SK-N-SH treated with all-trans-retinoic acid at 6 μM for 48 hours (cell line): ENCODE data around the gene TMEM144.

Experiments
- ATAC-seq: fragments of 200-7000 bp; cut with Tn5 transposase; 3 replicates; pipeline ENCODE4 v1.9.1; 2020; ENCODE audit warnings: mild to moderate bottlenecking, moderate library complexity
- CREB5 ChIP-seq: fragments of 250-450 bp; sonication (Bioruptor Pico); IDR thresholded peaks from 2 replicates; pipeline ENCODE4 v1.5.1; 2020; ENCODE audit warnings: low read depth, mild to moderate bottlenecking, moderate library complexity
- CSDC2 ChIP-seq: fragments of 250-450 bp; sonication (Bioruptor Pico); IDR thresholded peaks from 2 replicates; pipeline ENCODE4 v1.5.0; 2020; ENCODE audit warnings: mild to moderate bottlenecking, moderate library complexity
- ISL1 ChIP-seq: fragments of 250-450 bp; sonication (Bioruptor Pico); IDR thresholded peaks from 2 replicates; pipeline ENCODE4 v2.1.2; 2022; ENCODE audit warnings: mild to moderate bottlenecking, moderate library complexity
- OSR1 ChIP-seq: fragments of 250-450 bp; sonication (Bioruptor Pico); IDR thresholded peaks from 2 replicates; pipeline ENCODE4 v1.8.0; 2022; ENCODE audit warnings: moderate library complexity, mild to moderate bottlenecking, inconsistent platforms
- POU6F1 ChIP-seq: fragments of 250-450 bp; sonication (Bioruptor Pico); IDR thresholded peaks from 2 replicates; pipeline ENCODE4 v1.8.0; 2021; ENCODE audit warnings: low read depth, mild to moderate bottlenecking, moderate library complexity, borderline replicate concordance
- PPARA ChIP-seq: fragments of 250-450 bp; sonication (Bioruptor Pico); IDR thresholded peaks from 2 replicates; pipeline ENCODE4 v1.5.0; 2020; ENCODE audit warnings: mild to moderate bottlenecking, borderline replicate concordance
- RARB ChIP-seq: fragments of 250-450 bp; sonication (Bioruptor Pico); IDR thresholded peaks from 2 replicates; pipeline ENCODE4 v1.8.0; 2021; ENCODE audit warnings: mild to moderate bottlenecking, moderate library complexity
- SNAI2 ChIP-seq: fragments of 250-450 bp; sonication (Bioruptor Pico); IDR thresholded peaks from 2 replicates; pipeline ENCODE4 v1.5.0; 2020; ENCODE audit warnings: mild to moderate bottlenecking, moderate library complexity
- TCF4 ChIP-seq: fragments of 250-450 bp; sonication (Bioruptor Pico); IDR thresholded peaks from 2 replicates; pipeline ENCODE4 v1.8.0; 2021; ENCODE audit warnings: mild to moderate bottlenecking, moderate library complexity, borderline replicate concordance
- TOX ChIP-seq: fragments of 250-450 bp; sonication (Bioruptor Pico); IDR thresholded peaks from 2 replicates; pipeline ENCODE4 v1.8.0; 2021; ENCODE audit warnings: mild to moderate bottlenecking, moderate library complexity, borderline replicate concordance
- TSHZ2 ChIP-seq: fragments of 250-450 bp; sonication (Bioruptor Pico); IDR thresholded peaks from 2 replicates; pipeline ENCODE4 v1.5.0; 2020; ENCODE audit warnings: mild to moderate bottlenecking, moderate library complexity
- ZC3H10 ChIP-seq: fragments of 250-450 bp; sonication (Bioruptor Pico); IDR thresholded peaks from 2 replicates; pipeline ENCODE4 v1.5.1; 2021; ENCODE audit warnings: mild to moderate bottlenecking, moderate library complexity
- ZFP3 ChIP-seq: fragments of 250-450 bp; sonication (Bioruptor Pico); IDR thresholded peaks from 2 replicates; pipeline ENCODE4 v1.5.0; 2020; ENCODE audit warnings: mild to moderate bottlenecking, moderate library complexity
- ZNF565 ChIP-seq: fragments of 450-650 bp; formaldehyde crosslinking; conservative IDR thresholded peaks from 2 replicates; pipeline ENCODE4 v1.5.0; 2020; ENCODE audit warnings: low read depth, mild to moderate bottlenecking, moderate library complexity
- ZNF70 ChIP-seq: fragments of 450-650 bp; formaldehyde crosslinking; IDR thresholded peaks from 2 replicates; pipeline ENCODE4 v1.5.0; 2020; ENCODE audit warnings: mild to moderate bottlenecking, moderate library complexity
- ZNF8 ChIP-seq: fragments of 450-650 bp; formaldehyde crosslinking; IDR thresholded peaks from 2 replicates; pipeline ENCODE4 v1.5.0; 2020; ENCODE audit warnings: mild to moderate bottlenecking, moderate library complexity
- TF ChIP-seq, protein P1 (sequence below): fragments of 250-450 bp; sonication (Bioruptor Pico); IDR thresholded peaks from 2 replicates; pipeline ENCODE4 v1.5.1; 2021; ENCODE audit warnings: mild to moderate bottlenecking, moderate library complexity
- TF ChIP-seq, protein P2 (sequence below): fragments of 250-450 bp; sonication (Bioruptor Pico); IDR thresholded peaks from 2 replicates; pipeline ENCODE4 v1.8.0; 2020; ENCODE audit warnings: mild to moderate bottlenecking, moderate library complexity, borderline replicate concordance

The TMEM144 gene

GRCh38 chr4:158239196-158239595, 28.9 kb downstream of the TMEM144 start (continued):
- TF ChIP-seq TCF4, result no peak

DNA sequence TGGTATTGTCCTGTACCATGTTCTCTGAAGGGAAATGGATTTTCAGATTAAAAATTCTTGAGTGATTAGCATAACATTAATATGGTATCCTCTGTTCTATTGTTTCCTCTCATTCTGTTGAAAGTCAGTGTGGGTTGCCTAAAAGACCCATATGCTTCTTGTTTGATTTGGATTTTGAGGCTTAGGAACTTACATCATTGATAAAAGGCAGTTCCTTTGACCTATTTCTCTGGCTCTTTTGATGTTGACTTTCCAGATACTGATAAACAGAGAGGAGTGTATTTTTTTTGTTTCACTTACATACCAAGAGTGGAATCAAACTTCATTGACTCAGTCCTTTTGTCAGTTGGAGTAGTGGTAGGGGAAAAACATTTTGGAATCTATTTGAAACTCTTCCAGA, 32.8 kb downstream of the TMEM144 start:
- TF ChIP-seq CREB5 (no peak), TOX (CRISPR knock-in tag) (no peak)
- TF ChIP-seq, protein P1, sequence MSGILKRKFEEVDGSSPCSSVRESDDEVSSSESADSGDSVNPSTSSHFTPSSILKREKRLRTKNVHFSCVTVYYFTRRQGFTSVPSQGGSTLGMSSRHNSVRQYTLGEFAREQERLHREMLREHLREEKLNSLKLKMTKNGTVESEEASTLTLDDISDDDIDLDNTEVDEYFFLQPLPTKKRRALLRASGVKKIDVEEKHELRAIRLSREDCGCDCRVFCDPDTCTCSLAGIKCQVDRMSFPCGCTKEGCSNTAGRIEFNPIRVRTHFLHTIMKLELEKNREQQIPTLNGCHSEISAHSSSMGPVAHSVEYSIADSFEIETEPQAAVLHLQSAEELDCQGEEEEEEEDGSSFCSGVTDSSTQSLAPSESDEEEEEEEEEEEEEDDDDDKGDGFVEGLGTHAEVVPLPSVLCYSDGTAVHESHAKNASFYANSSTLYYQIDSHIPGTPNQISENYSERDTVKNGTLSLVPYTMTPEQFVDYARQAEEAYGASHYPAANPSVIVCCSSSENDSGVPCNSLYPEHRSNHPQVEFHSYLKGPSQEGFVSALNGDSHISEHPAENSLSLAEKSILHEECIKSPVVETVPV (CRISPR knock-in tag), result no peak
- TF ChIP-seq, protein P2, sequence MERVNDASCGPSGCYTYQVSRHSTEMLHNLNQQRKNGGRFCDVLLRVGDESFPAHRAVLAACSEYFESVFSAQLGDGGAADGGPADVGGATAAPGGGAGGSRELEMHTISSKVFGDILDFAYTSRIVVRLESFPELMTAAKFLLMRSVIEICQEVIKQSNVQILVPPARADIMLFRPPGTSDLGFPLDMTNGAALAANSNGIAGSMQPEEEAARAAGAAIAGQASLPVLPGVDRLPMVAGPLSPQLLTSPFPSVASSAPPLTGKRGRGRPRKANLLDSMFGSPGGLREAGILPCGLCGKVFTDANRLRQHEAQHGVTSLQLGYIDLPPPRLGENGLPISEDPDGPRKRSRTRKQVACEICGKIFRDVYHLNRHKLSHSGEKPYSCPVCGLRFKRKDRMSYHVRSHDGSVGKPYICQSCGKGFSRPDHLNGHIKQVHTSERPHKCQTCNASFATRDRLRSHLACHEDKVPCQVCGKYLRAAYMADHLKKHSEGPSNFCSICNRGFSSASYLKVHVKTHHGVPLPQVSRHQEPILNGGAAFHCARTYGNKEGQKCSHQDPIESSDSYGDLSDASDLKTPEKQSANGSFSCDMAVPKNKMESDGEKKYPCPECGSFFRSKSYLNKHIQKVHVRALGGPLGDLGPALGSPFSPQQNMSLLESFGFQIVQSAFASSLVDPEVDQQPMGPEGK (CRISPR knock-in tag), result no peak
- no peak for ATAC-seq

GRCh38 chr4:158250321-158250720, 40.0 kb downstream of the TMEM144 start:
- TF ChIP-seq, protein P2 (CRISPR knock-in tag), result no peak
- TF ChIP-seq RARB (CRISPR knock-in tag), result no peak
- no peak for ATAC-seq

GRCh38 chr4:158253350-158253980, 43.2 kb downstream of the TMEM144 start:
- peak; percentile 96 for ATAC-seq
- TF ChIP-seq ZNF70 (CRISPR knock-in tag), result no peak

DNA sequence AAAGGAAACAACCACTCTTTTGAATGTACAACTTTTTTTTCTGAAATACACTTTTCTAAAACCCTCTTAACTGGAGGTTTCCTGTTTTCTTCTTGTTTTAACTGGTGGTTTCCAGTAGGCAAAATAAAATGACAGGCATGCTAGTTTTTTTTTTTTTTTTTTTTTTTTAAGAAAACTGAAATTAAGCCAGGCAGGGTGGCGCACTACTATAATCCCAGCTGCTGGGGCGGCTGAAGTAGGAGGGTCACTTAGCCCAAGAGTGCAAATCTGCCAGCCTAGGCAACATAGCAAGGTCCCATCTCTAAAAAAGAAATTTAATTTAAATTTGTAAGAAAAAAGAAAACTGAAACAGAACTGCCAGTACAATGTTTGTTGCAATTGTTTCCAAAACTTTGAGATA, 44.0 kb downstream of the TMEM144 start:
- TF ChIP-seq OSR1 (CRISPR knock-in tag) (no peak), TSHZ2 (CRISPR knock-in tag) (no peak), ZNF8 (CRISPR knock-in tag) (no peak), ZFP3 (CRISPR knock-in tag) (no peak), TCF4 (no peak), ZC3H10 (no peak), SNAI2 (CRISPR knock-in tag) (no peak), ISL1 (no peak), POU6F1 (CRISPR knock-in tag) (no peak), CSDC2 (no peak), ZNF70 (CRISPR knock-in tag) (no peak), TOX (CRISPR knock-in tag) (no peak), PPARA (CRISPR knock-in tag) (no peak), ZNF565 (no peak)
- TF ChIP-seq, protein P2 (CRISPR knock-in tag), result no peak

More for the DNA sequence above, 44.0 kb downstream of the TMEM144 start:
- no peak for ATAC-seq
